ENCODE measurements around the gene PTPN14.

Gene PTPN14

GRCh38 chr1:214567481-214567980, 16.1 kb upstream of the PTPN14 start:
- DNase-seq, result no peak

GRCh38 chr1:214566158-214567104, 15.0 kb upstream of the PTPN14 start:
- DNase-seq, result no peak

- no peak for DNase-seq
Observed at GRCh38 chr1:214565310-214565709, 13.9 kb upstream of the PTPN14 start.

GRCh38 chr1:214563881-214564280, 12.5 kb upstream of the PTPN14 start:
- no peak for DNase-seq

- DNase-seq, result peak; percentile 2 to 12
Observed at GRCh38 chr1:214557952-214558735, 6.7 kb upstream of the PTPN14 start.

- no peak for DNase-seq
Observed at GRCh38 chr1:214553142-214553710, 1.8 kb upstream of the PTPN14 start.

GRCh38 chr1:214552174-214552608, 789 bp upstream of the PTPN14 start:
- no peak for DNase-seq

- DNase-seq, result no peak
Observed at GRCh38 chr1:214550857-214551435, 456 bp downstream of the PTPN14 start.

GRCh38 chr1:214550013-214550856, 1.2 kb downstream of the PTPN14 start:
- DNase-seq, result no peak

GRCh38 chr1:214549604-214550003, 1.8 kb downstream of the PTPN14 start:
- no peak for DNase-seq

GRCh38 chr1:214548988-214549387, 2.4 kb downstream of the PTPN14 start:
- no peak for DNase-seq

GRCh38 chr1:214548271-214548670, 3.1 kb downstream of the PTPN14 start:
- DNase-seq, result no peak

GRCh38 chr1:214547747-214548146, 3.7 kb downstream of the PTPN14 start:
- DNase-seq, result no peak

GRCh38 chr1:214546886-214547641, 4.3 kb downstream of the PTPN14 start:
- no peak for DNase-seq

- DNase-seq, result no peak
Observed at GRCh38 chr1:214546084-214546483, 5.3 kb downstream of the PTPN14 start.

GRCh38 chr1:214545293-214545692, 6.1 kb downstream of the PTPN14 start:
- no peak for DNase-seq

- DNase-seq, result no peak
Observed at GRCh38 chr1:214544791-214545190, 6.6 kb downstream of the PTPN14 start.

GRCh38 chr1:214542275-214543199, 8.9 kb downstream of the PTPN14 start:
- no peak for DNase-seq

GRCh38 chr1:214541693-214542092, 9.7 kb downstream of the PTPN14 start:
- no peak for DNase-seq

GRCh38 chr1:214541206-214541605, 10.2 kb downstream of the PTPN14 start:
- no peak for DNase-seq

All from inflammatory macrophage treated with lipopolysaccharide for 1 hour (primary cell).